IMR-90 (cell line): ENCODE measurements around the gene HOXD12. TPM values are rescaled to one million over a fixed set of nuclear protein-coding genes. Genes with fewer than 3 reads are reported as not detected.

Experiments used
- ATAC-seq: fragments of 200-7000 bp; cut with Tn5 transposase; 2 replicates; pipeline ENCODE4 v1.9.1; 2020; ENCODE audit warnings: low read depth, mild to moderate bottlenecking, moderate library complexity
- BruUV-seq: library from RNA; stranded (reverse); fragments of 400-500 nt; replicated peaks from 2 replicates; lab custom pipeline; 2021; lab: Mats Ljungman, UMichigan
- CTCF ChIA-PET: fragments of 300-600 bp; formaldehyde crosslinking; extraction: SDS; loops from one replicate; lab custom pipeline; 2021; ENCODE audit warnings: antibody characterized with exemption; lab: Yijun Ruan, JAX
- POLR2A ChIA-PET: fragments of 300-600 bp; sonication (Branson Sonifier 250); formaldehyde crosslinking; loops from one replicate; lab custom pipeline; 2022; ENCODE audit warnings: antibody characterized with exemption; ENCODE audit not compliant: unreplicated experiment; lab: Charles Lee
- DNase-seq: peaks from one replicate; pipeline ENCODE4 v3.0.0; 2013
- H2AFZ ChIP-seq: replicated peaks from 2 replicates; pipeline ENCODE3; 2013; ENCODE audit warnings: low read length, mild to moderate bottlenecking; ENCODE audit not compliant: poor library complexity
- H2AK5ac ChIP-seq: 2 replicates; pipeline ENCODE4 v1.6.1; 2013; ENCODE audit warnings: low read depth, low read length, inconsistent platforms
- H2AK9ac ChIP-seq: replicated peaks from 2 replicates; pipeline ENCODE3; 2013; ENCODE audit warnings: mild to moderate bottlenecking, low read depth, low read length, moderate library complexity; ENCODE audit not compliant: poor library complexity
- H2BK120ac ChIP-seq: 2 replicates; pipeline ENCODE4 v1.6.1; 2013; ENCODE audit warnings: low read depth, low read length, inconsistent platforms
- H2BK15ac ChIP-seq: 3 replicates; pipeline ENCODE4 v1.6.1; 2013; ENCODE audit warnings: low read depth, low read length, inconsistent platforms
- H2BK20ac ChIP-seq: 2 replicates; pipeline ENCODE4 v1.6.1; 2013; ENCODE audit warnings: low read depth, mild to moderate bottlenecking, inconsistent platforms, low read length, moderate library complexity
- H2BK5ac ChIP-seq: 2 replicates; pipeline ENCODE4 v1.6.1; 2013; ENCODE audit warnings: mild to moderate bottlenecking, low read depth, low read length, inconsistent platforms; ENCODE audit not compliant: poor library complexity, severe bottlenecking
- H3K14ac ChIP-seq: replicated peaks from 2 replicates; pipeline ENCODE4 v1.6.1; 2013; ENCODE audit warnings: low read depth, low read length, inconsistent platforms
- H3K18ac ChIP-seq: 2 replicates; pipeline ENCODE4 v1.6.1; 2013; ENCODE audit warnings: low read depth, low read length, control low read depth
- H3K23ac ChIP-seq: 2 replicates; pipeline ENCODE4 v1.6.1; 2013; ENCODE audit warnings: low read depth, low read length, inconsistent platforms
- H3K27ac ChIP-seq: 2 replicates; pipeline ENCODE4 v1.5.1; 2013; ENCODE audit warnings: mild to moderate bottlenecking, control low read depth, low read length; ENCODE audit not compliant: insufficient read depth
- H3K27me3 ChIP-seq: 2 replicates; pipeline ENCODE4 v1.6.1; 2013; ENCODE audit warnings: low read length; ENCODE audit not compliant: control insufficient read depth, insufficient read depth
- H3K36me3 ChIP-seq: 2 replicates; pipeline ENCODE4 v1.6.1; 2013; ENCODE audit warnings: low read length, mixed read lengths; ENCODE audit not compliant: control insufficient read depth, insufficient read depth
- H3K4ac ChIP-seq: 2 replicates; pipeline ENCODE4 v1.6.1; 2013; ENCODE audit warnings: low read depth, low read length, inconsistent platforms
- H3K4me1 ChIP-seq: 2 replicates; pipeline ENCODE4 v1.6.1; 2013; ENCODE audit warnings: low read length, mixed read lengths; ENCODE audit not compliant: control insufficient read depth, insufficient read depth
- H3K4me2 ChIP-seq: 2 replicates; pipeline ENCODE4 v1.6.1; 2013; ENCODE audit warnings: low read depth, mild to moderate bottlenecking, control low read depth, low read length, moderate library complexity
- H3K4me3 ChIP-seq: 2 replicates; pipeline ENCODE4 v1.5.1; 2013; ENCODE audit warnings: low read depth, mild to moderate bottlenecking, control low read depth, low read length, moderate library complexity; ENCODE audit not compliant: insufficient read depth
- H3K56ac ChIP-seq: 2 replicates; pipeline ENCODE4 v1.6.1; 2013; ENCODE audit warnings: low read length, inconsistent platforms; ENCODE audit not compliant: insufficient read depth; ENCODE audit errors: extremely low read depth
- H3K79me1 ChIP-seq, 2 experiments: 2 replicates each; pipeline ENCODE4 v1.6.1; 2013; ENCODE audit warnings: low read length in 2 of 2, inconsistent platforms in 1 of 2, low read depth in 1 of 2
- H3K9ac ChIP-seq: 2 replicates; pipeline ENCODE4 v1.6.1; 2013; ENCODE audit warnings: low read depth, low read length, control low read depth
- H3K9me1 ChIP-seq: 2 replicates; pipeline ENCODE4 v1.6.1; 2013; ENCODE audit warnings: low read length, inconsistent platforms; ENCODE audit not compliant: insufficient read depth
- H3K9me3 ChIP-seq: 2 replicates; pipeline ENCODE4 v1.6.1; 2013; ENCODE audit warnings: low read length; ENCODE audit not compliant: control insufficient read depth, insufficient read depth
- H4K20me1 ChIP-seq: 2 replicates; pipeline ENCODE4 v1.6.1; 2013; ENCODE audit warnings: low read length, inconsistent platforms; ENCODE audit not compliant: insufficient read depth
- H4K5ac ChIP-seq: 2 replicates; pipeline ENCODE4 v1.6.1; 2013; ENCODE audit warnings: mild to moderate bottlenecking, low read depth, low read length, control low read depth
- H4K8ac ChIP-seq, 2 experiments: 2 replicates each; pipeline ENCODE4 v1.6.1; 2013; ENCODE audit warnings: low read depth in 2 of 2, low read length in 2 of 2, control low read depth in 1 of 2, inconsistent platforms in 1 of 2
- H4K91ac ChIP-seq: 2 replicates; pipeline ENCODE4 v1.6.1; 2013; ENCODE audit warnings: low read depth, low read length, inconsistent platforms; ENCODE audit not compliant: insufficient read depth
- FOS ChIP-seq: fragments of 150-350 bp; IDR thresholded peaks from 2 replicates; pipeline ENCODE4 v1.6.1; 2016; ENCODE audit warnings: low read depth, low read length
- MAFK ChIP-seq: IDR thresholded peaks from 2 replicates; pipeline ENCODE4 v1.6.1; 2012; ENCODE audit warnings: low read depth, low read length, improper control_type of control experiment
- MAZ ChIP-seq: IDR thresholded peaks from 2 replicates; pipeline ENCODE4 v1.6.1; 2012; ENCODE audit warnings: low read depth, mild to moderate bottlenecking, low read length, improper control_type of control experiment, moderate library complexity, borderline replicate concordance
- MXI1 ChIP-seq: IDR thresholded peaks from 2 replicates; pipeline ENCODE4 v1.6.1; 2012; ENCODE audit warnings: low read depth, mild to moderate bottlenecking, low read length, moderate library complexity, borderline replicate concordance
- POLR2A ChIP-seq: IDR thresholded peaks from 2 replicates; pipeline ENCODE4 v1.6.1; 2012; ENCODE audit warnings: mild to moderate bottlenecking, low read depth, low read length
- RFX5 ChIP-seq: IDR thresholded peaks from 2 replicates; pipeline ENCODE4 v1.8.0; 2012; ENCODE audit warnings: low read depth, mild to moderate bottlenecking, low read length, moderate library complexity
- SMC3 ChIP-seq: fragments of 150-350 bp; IDR thresholded peaks from 2 replicates; pipeline ENCODE4 v1.6.1; 2016; ENCODE audit warnings: low read depth, mild to moderate bottlenecking, antibody characterized with exemption, low read length, moderate library complexity
- WGBS, 2 experiments: methylation state at CpG; one replicate each; pipeline versions ENCODE4 v1.1.5 to v1.1.7; 2013; ENCODE audit warnings: missing lambda C conversion rate in 2 of 2; ENCODE audit not compliant: insufficient read length in 1 of 2; ENCODE audit errors: extremely low coverage in 2 of 2; 5-methylcytosine and 5-hydroxymethylcytosine counted together
- dilution Hi-C: fragments of 300-500 bp; cut with HindIII; formaldehyde crosslinking; loops from one replicate; pipeline ENCODE4 v1.14.3; 2018; ENCODE audit warnings: low sequenced_read_pairs; ENCODE audit not compliant: unreplicated experiment
- in situ Hi-C: fragments of 300-500 bp; cut with MboI; formaldehyde crosslinking; loops from 3 replicates; pipeline ENCODE4 v1.14.3; 2019; ENCODE audit warnings: low sequenced_read_pairs, inconsistent platforms, mixed read lengths
- intact Hi-C: fragments of 100-400 bp; cut with micrococcal nuclease; formaldehyde crosslinking; loops from 2 replicates; pipeline ENCODE4 v1.10.0; 2022
- polyA plus RNA-seq, 3 experiments: library from polyadenylated mRNA; depleted of rRNA; stranded (reverse); fragments of >200 nt; gene quantifications; 2 replicates each; pipeline ENCODE4 v1.2.3, GENCODE V29; 2012; ENCODE audit warnings: low replicate concordance in 1 of 3
- total RNA-seq: library from RNA; depleted of rRNA; stranded (reverse); fragments of >200 nt; gene quantifications from 2 replicates; pipeline ENCODE4 v1.2.3, GENCODE V29; 2012
- TF ChIP-seq, protein P1 (sequence below): fragments of 150-350 bp; IDR thresholded peaks from 2 replicates; pipeline ENCODE4 v1.6.1; 2017; ENCODE audit warnings: mild to moderate bottlenecking, antibody characterized with exemption, low read length, low read depth
- TF ChIP-seq, protein P2 (sequence below): fragments of 150-350 bp; IDR thresholded peaks from 2 replicates; pipeline ENCODE4 v1.6.1; 2016; ENCODE audit warnings: low read depth, mild to moderate bottlenecking, low read length, moderate library complexity, borderline replicate concordance

HOXD12 gene
- total and polyA plus RNA-seq, 2 of the 4 experiments (the other 2 are of a cell fraction): not detected

GRCh38 chr2:176078541-176079284 is 20.9 kb upstream of the HOXD12 start (continued):
- TF ChIP-seq, protein P1, sequence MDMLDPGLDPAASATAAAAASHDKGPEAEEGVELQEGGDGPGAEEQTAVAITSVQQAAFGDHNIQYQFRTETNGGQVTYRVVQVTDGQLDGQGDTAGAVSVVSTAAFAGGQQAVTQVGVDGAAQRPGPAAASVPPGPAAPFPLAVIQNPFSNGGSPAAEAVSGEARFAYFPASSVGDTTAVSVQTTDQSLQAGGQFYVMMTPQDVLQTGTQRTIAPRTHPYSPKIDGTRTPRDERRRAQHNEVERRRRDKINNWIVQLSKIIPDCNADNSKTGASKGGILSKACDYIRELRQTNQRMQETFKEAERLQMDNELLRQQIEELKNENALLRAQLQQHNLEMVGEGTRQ: no peak

- Histone ChIP-seq H3K4me3 (no peak overlapping the region), H2AFZ (peak overlapping the region; percentile 44), H3K9me3 (peaks cover 23% of the 10 kb centered on the region), H3K27ac (no peak overlapping the region), H3K18ac (no peak overlapping the region), H2BK120ac (no peak overlapping the region), H3K9ac (no peak overlapping the region), H3K27me3 (peaks cover 85% of the 10 kb centered on the region), H4K91ac (no peak overlapping the region), H2BK5ac (no peak overlapping the region), H4K20me1 (peaks cover 3% of the 10 kb centered on the region; the same call in 1 of the 2 replicates), H3K9me1 (no peaks in the 10 kb centered on the region), H3K36me3 (no peaks in the 10 kb centered on the region), H2BK15ac (no peak overlapping the region), H3K56ac (no peak overlapping the region), H3K23ac (no peak overlapping the region), H3K14ac (no peak overlapping the region), H3K4me2 (peak overlapping the region; percentile 32; the same call in 1 of the 2 replicates), H3K79me1 (no peaks in the 10 kb centered on the region), H3K4me1 (peaks cover 1% of the 10 kb centered on the region), H2BK20ac (no peak overlapping the region), H3K4ac (no peak overlapping the region), H4K5ac (no peak overlapping the region), H2AK5ac (no peak overlapping the region), H4K8ac (no peak overlapping the region), H2AK9ac (no peak overlapping the region)
- ChIA-PET POLR2A (no interaction called here), CTCF (interaction anchor here (1.0 kb wide), 1 partner anchor 389 kb away, joined by 3 read pairs; no protein-coding TSS in a partner anchor)
- 2% methylated on average over 19 of the region's 30 CpGs; no CpG with 5 or more reads in 1 of the 2 experiments for WGBS, 2 experiments
- dilution Hi-C loops: no loop called here
- in situ Hi-C loops: loop anchor here (25.0 kb wide), 2 partner anchors 1042 to 1342 kb away; no protein-coding TSS in a partner anchor
- ATAC-seq (no peak), DNase-seq (no peak)
- no TSS peak for BruUV-seq
- TF ChIP-seq MAZ (no peak), FOS (no peak), MAFK (no peak), MXI1 (no peak), SMC3 (no peak), RFX5 (no peak), POLR2A (no peak)
- TF ChIP-seq, protein P2, sequence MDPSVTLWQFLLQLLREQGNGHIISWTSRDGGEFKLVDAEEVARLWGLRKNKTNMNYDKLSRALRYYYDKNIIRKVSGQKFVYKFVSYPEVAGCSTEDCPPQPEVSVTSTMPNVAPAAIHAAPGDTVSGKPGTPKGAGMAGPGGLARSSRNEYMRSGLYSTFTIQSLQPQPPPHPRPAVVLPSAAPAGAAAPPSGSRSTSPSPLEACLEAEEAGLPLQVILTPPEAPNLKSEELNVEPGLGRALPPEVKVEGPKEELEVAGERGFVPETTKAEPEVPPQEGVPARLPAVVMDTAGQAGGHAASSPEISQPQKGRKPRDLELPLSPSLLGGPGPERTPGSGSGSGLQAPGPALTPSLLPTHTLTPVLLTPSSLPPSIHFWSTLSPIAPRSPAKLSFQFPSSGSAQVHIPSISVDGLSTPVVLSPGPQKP: no peak
- intact Hi-C loops: no loop called here
Observed at GRCh38 chr2:176079285-176079830, 20.2 kb upstream of the HOXD12 start.
